ENCODE measurements around the gene MGAT5B.

The MGAT5B gene

DNA sequence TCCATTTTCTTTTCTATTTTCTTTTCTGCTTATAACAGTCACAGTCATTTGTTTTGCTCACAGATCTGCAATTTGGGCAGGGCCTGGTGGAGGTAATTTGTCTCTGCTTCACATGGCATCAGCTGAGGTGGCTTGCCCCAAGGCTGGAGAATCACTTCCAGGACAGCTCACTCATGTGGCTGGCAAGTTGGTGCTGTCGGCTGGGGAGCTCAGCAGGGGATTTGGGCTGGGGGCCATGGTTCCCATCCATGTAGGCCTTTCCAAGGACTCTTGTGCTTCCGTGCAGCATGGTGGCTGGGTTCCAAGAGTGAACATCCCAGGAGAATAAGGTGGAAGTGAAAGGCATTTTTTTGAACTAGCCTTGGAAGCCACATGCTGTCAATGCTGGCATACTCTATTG, 85.7 kb downstream of the MGAT5B start:
- H3K9me3 ChIP-seq (ENCODE audit: control insufficient read depth, insufficient read depth, low read length): no peaks in the 10 kb centered on the region
- H3K27ac ChIP-seq (ENCODE audit: low read depth, low read length): no peak overlapping the region
- peaks cover 18% of the 10 kb centered on the region for H3K4me1 ChIP-seq (ENCODE audit: control insufficient read depth, insufficient read depth, low read length)
- H3K4me3 ChIP-seq (ENCODE audit: low read depth, low read length): no peak overlapping the region
- no peak overlapping the region for H3K9ac ChIP-seq (ENCODE audit: low read depth, low read length)
- no peaks in the 10 kb centered on the region for H3K36me3 ChIP-seq (ENCODE audit: control insufficient read depth, insufficient read depth, low read length)
- H3K27me3 ChIP-seq (ENCODE audit: control insufficient read depth, insufficient read depth, low read length): no peaks in the 10 kb centered on the region

GRCh38 chr17:76955191-76955590, 87.0 kb downstream of the MGAT5B start:
- H3K9ac ChIP-seq (ENCODE audit: low read depth, low read length): no peak overlapping the region
- no peak overlapping the region for H3K27ac ChIP-seq (ENCODE audit: low read depth, low read length)
- H3K4me3 ChIP-seq (ENCODE audit: low read depth, low read length): no peak overlapping the region
- no peaks in the 10 kb centered on the region for H3K36me3 ChIP-seq (ENCODE audit: control insufficient read depth, insufficient read depth, low read length)
- no peaks in the 10 kb centered on the region for H3K27me3 ChIP-seq (ENCODE audit: control insufficient read depth, insufficient read depth, low read length)
- peaks cover 18% of the 10 kb centered on the region for H3K4me1 ChIP-seq (ENCODE audit: control insufficient read depth, insufficient read depth, low read length)
- no peaks in the 10 kb centered on the region for H3K9me3 ChIP-seq (ENCODE audit: control insufficient read depth, insufficient read depth, low read length)

GRCh38 chr17:76956846-76957540, 88.8 kb downstream of the MGAT5B start:
- H3K4me1 ChIP-seq (ENCODE audit: control insufficient read depth, insufficient read depth, low read length): peaks cover 18% of the 10 kb centered on the region
- H3K9me3 ChIP-seq (ENCODE audit: control insufficient read depth, insufficient read depth, low read length): no peaks in the 10 kb centered on the region
- no peak overlapping the region for H3K27ac ChIP-seq (ENCODE audit: low read depth, low read length)
- H3K36me3 ChIP-seq (ENCODE audit: control insufficient read depth, insufficient read depth, low read length): no peaks in the 10 kb centered on the region
- H3K27me3 ChIP-seq (ENCODE audit: control insufficient read depth, insufficient read depth, low read length): no peaks in the 10 kb centered on the region
- no peak overlapping the region for H3K9ac ChIP-seq (ENCODE audit: low read depth, low read length)
- H3K4me3 ChIP-seq (ENCODE audit: low read depth, low read length): no peak overlapping the region

- H3K27me3 ChIP-seq (ENCODE audit: control insufficient read depth, insufficient read depth, low read length): no peaks in the 10 kb centered on the region
- peak overlapping the region; percentile 40 for H3K27ac ChIP-seq (ENCODE audit: low read depth, low read length)
- H3K9ac ChIP-seq (ENCODE audit: low read depth, low read length): no peak overlapping the region
- H3K4me1 ChIP-seq (ENCODE audit: control insufficient read depth, insufficient read depth, low read length): peaks cover 18% of the 10 kb centered on the region
- no peaks in the 10 kb centered on the region for H3K36me3 ChIP-seq (ENCODE audit: control insufficient read depth, insufficient read depth, low read length)
- no peak overlapping the region for H3K4me3 ChIP-seq (ENCODE audit: low read depth, low read length)
- no peaks in the 10 kb centered on the region for H3K9me3 ChIP-seq (ENCODE audit: control insufficient read depth, insufficient read depth, low read length)
These were observed 89.7 kb downstream of the MGAT5B start for GRCh38 chr17:76957678-76958464.

GRCh38 chr17:76958974-76959373, 90.8 kb downstream of the MGAT5B start:
- Histone ChIP-seq H3K27ac (ENCODE audit: low read depth, low read length) (no peak overlapping the region), H3K4me1 (ENCODE audit: control insufficient read depth, insufficient read depth, low read length) (peaks cover 18% of the 10 kb centered on the region), H3K9ac (ENCODE audit: low read depth, low read length) (no peak overlapping the region)

DNA sequence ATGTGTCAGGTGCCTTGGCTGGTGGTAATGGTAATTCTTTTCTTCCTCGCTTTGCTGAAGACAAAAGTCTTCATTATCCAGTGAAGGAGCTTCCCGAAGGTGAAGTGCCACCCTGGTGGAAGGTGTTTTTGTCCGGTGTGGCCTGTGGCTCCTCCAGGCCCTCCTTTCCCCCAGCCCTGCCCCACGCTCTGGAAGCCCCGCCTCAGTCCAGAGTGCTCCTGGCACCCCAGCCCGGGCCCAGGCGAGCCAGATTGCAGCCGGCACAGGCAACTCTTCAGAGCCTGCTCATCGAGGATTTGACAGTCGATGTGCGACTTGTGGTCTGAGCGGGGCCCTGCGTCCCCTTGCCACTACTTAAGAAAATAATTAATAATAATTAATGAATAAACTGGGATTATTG, 93.7 kb downstream of the MGAT5B start:
- H3K9ac ChIP-seq (ENCODE audit: low read depth, low read length): no peak overlapping the region
- no peaks in the 10 kb centered on the region for H3K36me3 ChIP-seq (ENCODE audit: control insufficient read depth, insufficient read depth, low read length)
- no peaks in the 10 kb centered on the region for H3K27me3 ChIP-seq (ENCODE audit: control insufficient read depth, insufficient read depth, low read length)
- no peak overlapping the region for H3K27ac ChIP-seq (ENCODE audit: low read depth, low read length)
- no peak overlapping the region for H3K4me3 ChIP-seq (ENCODE audit: low read depth, low read length)
- H3K9me3 ChIP-seq (ENCODE audit: control insufficient read depth, insufficient read depth, low read length): no peaks in the 10 kb centered on the region
- peaks cover 20% of the 10 kb centered on the region for H3K4me1 ChIP-seq (ENCODE audit: control insufficient read depth, insufficient read depth, low read length)

More at GRCh38 chr17:76958974-76959373, 90.8 kb downstream of the MGAT5B start:
- Histone ChIP-seq H3K4me3 (ENCODE audit: low read depth, low read length) (no peak overlapping the region), H3K27me3 (ENCODE audit: control insufficient read depth, insufficient read depth, low read length) (no peaks in the 10 kb centered on the region), H3K9me3 (ENCODE audit: control insufficient read depth, insufficient read depth, low read length) (no peaks in the 10 kb centered on the region), H3K36me3 (ENCODE audit: control insufficient read depth, insufficient read depth, low read length) (no peaks in the 10 kb centered on the region)

DNA sequence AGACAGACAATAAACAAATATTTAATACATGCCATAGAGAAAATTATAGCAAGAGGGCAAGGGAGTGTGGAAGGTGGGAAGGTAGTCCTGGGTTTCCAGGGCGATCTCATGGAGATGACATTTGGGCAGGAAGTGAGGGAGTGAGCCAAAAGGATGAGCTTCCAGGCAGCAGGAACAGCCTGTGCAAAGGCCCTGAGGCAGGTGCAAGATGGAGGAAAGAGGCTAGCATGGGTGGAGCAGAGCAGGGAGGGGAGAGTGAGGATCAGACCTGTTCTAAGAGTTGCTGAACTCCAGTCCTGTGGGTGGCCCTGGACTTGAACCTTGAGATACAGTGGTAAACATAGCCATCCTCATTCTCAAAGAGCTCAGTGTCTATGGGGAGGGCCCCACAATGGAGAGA, 94.7 kb downstream of the MGAT5B start:
- Histone ChIP-seq H3K4me1 (ENCODE audit: control insufficient read depth, insufficient read depth, low read length) (peaks cover 17% of the 10 kb centered on the region), H3K9me3 (ENCODE audit: control insufficient read depth, insufficient read depth, low read length) (no peaks in the 10 kb centered on the region), H3K27me3 (ENCODE audit: control insufficient read depth, insufficient read depth, low read length) (no peaks in the 10 kb centered on the region), H3K9ac (ENCODE audit: low read depth, low read length) (no peak overlapping the region), H3K36me3 (ENCODE audit: control insufficient read depth, insufficient read depth, low read length) (no peaks in the 10 kb centered on the region), H3K4me3 (ENCODE audit: low read depth, low read length) (no peak overlapping the region), H3K27ac (ENCODE audit: low read depth, low read length) (no peak overlapping the region)

GRCh38 chr17:76966016-76966415, 97.8 kb downstream of the MGAT5B start:
- Histone ChIP-seq H3K4me1 (ENCODE audit: control insufficient read depth, insufficient read depth, low read length) (peaks cover 18% of the 10 kb centered on the region), H3K36me3 (ENCODE audit: control insufficient read depth, insufficient read depth, low read length) (no peaks in the 10 kb centered on the region), H3K4me3 (ENCODE audit: low read depth, low read length) (no peak overlapping the region), H3K27me3 (ENCODE audit: control insufficient read depth, insufficient read depth, low read length) (no peaks in the 10 kb centered on the region), H3K9me3 (ENCODE audit: control insufficient read depth, insufficient read depth, low read length) (no peaks in the 10 kb centered on the region), H3K27ac (ENCODE audit: low read depth, low read length) (no peak overlapping the region), H3K9ac (ENCODE audit: low read depth, low read length) (no peak overlapping the region)

DNA sequence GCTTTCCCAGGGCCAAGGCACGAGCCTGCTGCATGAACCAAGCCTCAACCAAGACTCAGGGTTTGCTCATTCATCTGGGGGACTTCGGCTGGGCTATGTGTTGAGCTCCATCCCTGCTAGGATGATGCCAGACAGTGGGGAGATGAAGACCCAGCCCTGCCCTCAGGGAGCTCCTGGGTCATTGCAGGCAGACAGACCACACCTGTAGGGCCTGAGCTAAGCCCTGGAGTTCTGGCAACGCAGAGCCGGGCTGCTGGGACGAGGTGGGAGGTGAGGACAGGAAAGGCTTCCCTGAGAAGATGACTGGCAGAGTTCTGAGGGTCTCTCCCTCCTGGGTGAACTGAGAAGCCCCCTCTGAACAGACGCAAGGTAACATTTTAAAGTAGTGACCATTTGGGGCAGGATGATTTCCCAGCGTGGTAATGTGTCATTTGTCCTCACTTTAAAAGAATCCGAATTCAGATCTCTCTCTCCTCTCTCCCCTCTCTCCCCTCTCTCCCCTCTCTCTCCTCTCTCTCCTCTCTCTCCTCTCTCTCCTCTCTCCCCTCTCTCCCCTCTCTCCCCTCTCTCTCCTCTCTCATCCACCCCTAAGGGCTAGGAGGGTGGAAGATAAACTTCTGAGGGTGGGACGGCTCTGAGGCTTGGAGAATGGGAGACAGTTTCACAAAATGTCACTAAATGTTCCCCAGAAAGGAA, 98.4 kb downstream of the MGAT5B start:
- Histone ChIP-seq H3K9me3 (ENCODE audit: control insufficient read depth, insufficient read depth, low read length) (no peaks in the 10 kb centered on the region), H3K9ac (ENCODE audit: low read depth, low read length) (no peak overlapping the region), H3K4me3 (ENCODE audit: low read depth, low read length) (no peak overlapping the region), H3K27me3 (ENCODE audit: control insufficient read depth, insufficient read depth, low read length) (no peaks in the 10 kb centered on the region), H3K27ac (ENCODE audit: low read depth, low read length) (no peak overlapping the region), H3K36me3 (ENCODE audit: control insufficient read depth, insufficient read depth, low read length) (no peaks in the 10 kb centered on the region), H3K4me1 (ENCODE audit: control insufficient read depth, insufficient read depth, low read length) (peaks cover 18% of the 10 kb centered on the region)

- Histone ChIP-seq H3K36me3 (ENCODE audit: control insufficient read depth, insufficient read depth, low read length) (no peaks in the 10 kb centered on the region), H3K27me3 (ENCODE audit: control insufficient read depth, insufficient read depth, low read length) (no peaks in the 10 kb centered on the region), H3K9me3 (ENCODE audit: control insufficient read depth, insufficient read depth, low read length) (no peaks in the 10 kb centered on the region), H3K4me3 (ENCODE audit: low read depth, low read length) (no peak overlapping the region), H3K27ac (ENCODE audit: low read depth, low read length) (no peak overlapping the region), H3K4me1 (ENCODE audit: control insufficient read depth, insufficient read depth, low read length) (peaks cover 23% of the 10 kb centered on the region), H3K9ac (ENCODE audit: low read depth, low read length) (no peak overlapping the region)
These were observed 99.6 kb downstream of the MGAT5B start for GRCh38 chr17:76967762-76968161.
